Right lobe of liver (tissue), 6 donors: Measurements from ENCODE around the gene CYP19A1. TPM values are rescaled to one million over a fixed set of nuclear protein-coding genes. Genes with fewer than 3 reads are reported as not detected.

ENCODE experiments used
- ATAC-seq, 4 donors: fragments of 200-7000 bp; cut with Tn5 transposase; one replicate each; pipeline ENCODE4 v1.9.1; 2020; ENCODE audit warnings: mild to moderate bottlenecking in 4 of 4, moderate library complexity in 4 of 4
- DNase-seq, 3 donors: peaks; one replicate each; pipeline ENCODE4 v3.0.0-alpha.2; 2020
- H3K27ac ChIP-seq, 3 donors: fragments of 200-600 bp; one replicate each; pipeline ENCODE4 v1.8.0; 2022
- H3K27me3 ChIP-seq, 2 donors: fragments of 200-600 bp; one replicate each; pipeline ENCODE4 v1.8.0; 2022
- H3K36me3 ChIP-seq, 4 donors: fragments of 200-600 bp; sonication (generic) in 1 of 4; one replicate each; pipeline versions ENCODE4 v1.5.1 to v1.8.0; 2017 to 2022; ENCODE audit warnings: control low read depth in 1 of 4
- H3K4me1 ChIP-seq, 4 donors: fragments of 200-600 bp; sonication (generic) in 1 of 4; one replicate each; pipeline versions ENCODE4 v1.5.1 to v1.8.0; 2017 to 2022; ENCODE audit warnings: control low read depth in 1 of 4
- H3K4me3 ChIP-seq, 3 donors: fragments of 200-600 bp; one replicate each; pipeline ENCODE4 v1.8.0; 2022
- H3K9me3 ChIP-seq, 4 donors: fragments of 200-600 bp; sonication (generic) in 1 of 4; one replicate each; pipeline versions ENCODE4 v1.5.1 to v1.8.0; 2017 to 2022; ENCODE audit warnings: control low read depth in 1 of 4
- CTCF ChIP-seq, 4 donors: fragments of 200-600 bp in 3 of 4; fragments of 450-650 bp in 1 of 4; IDR thresholded peaks; one replicate each; pipeline versions ENCODE4 v1.5.1 to v1.8.0; 2016 to 2022; ENCODE audit warnings: antibody characterized with exemption in 4 of 4, mild to moderate bottlenecking in 2 of 4
- POLR2A ChIP-seq: fragments of 450-650 bp; IDR thresholded peaks from one replicate; pipeline ENCODE4 v1.6.1; 2017; ENCODE audit warnings: antibody characterized with exemption, mild to moderate bottlenecking
- WGBS: methylation state at CpG from one replicate; pipeline ENCODE4 v1.1.6; 2018; ENCODE audit warnings: low coverage, low lambda C conversion rate; ENCODE audit not compliant: insufficient coverage; ENCODE audit errors: missing lambda C conversion rate; 5-methylcytosine and 5-hydroxymethylcytosine counted together
- intact Hi-C, 2 donors: fragments of 100-400 bp; cut with DNase I; formaldehyde crosslinking; loops; one replicate each; pipeline versions ENCODE4 v1.11.2 to v1.14.1; 2022
- total RNA-seq, 6 experiments: library from RNA; depleted of rRNA in 2 of 6; stranded (reverse); fragments of >200 nt in 2 of 6; fragmentation: NEBNext Ultra II Directional in 3 of 6; extraction: Animal tissue kit (Norgen Biotek cat#: 25700) in 3 of 6; gene quantifications; one replicate each; pipeline versions ENCODE4 v1.1.0 to v1.2.4, GENCODE V29; 2016 to 2023
- donor health status: DM: no; HTN: yes; CAD: no.
- donor health status: DM: no; HTN: no; CAD: no.
- donor health status: DM: no; HTN: no; CAD: no.
- donor health status: DM: no; HTN: yes; CAD: no.
- donor health status: DM: no; HTN: yes; CAD: no.

CYP19A1 gene
- total RNA-seq, 6 experiments from 2014 or later = not detected

- intact Hi-C loops = no loop called here
- ATAC-seq = no peak
- no peaks in the 10 kb centered on the region for H3K9me3 ChIP-seq
- no peaks in the 10 kb centered on the region for H3K4me1 ChIP-seq
- DNase-seq = no peak
- 59% methylated on average over 2 of the region's 2 CpGs for WGBS
- no peak overlapping the region for H3K4me3 ChIP-seq
- TF ChIP-seq CTCF (IDR thresholded peaks at IDR 0.05) (no peak), POLR2A (no peak)
- no peaks in the 10 kb centered on the region for H3K27me3 ChIP-seq
- H3K27ac ChIP-seq = no peak overlapping the region
- no peaks in the 10 kb centered on the region for H3K36me3 ChIP-seq
Observed at GRCh38 chr15:51310064-51310463, 28.3 kb downstream of the CYP19A1 start.

- no peaks in the 10 kb centered on the region for H3K4me1 ChIP-seq
- H3K9me3 ChIP-seq = no peaks in the 10 kb centered on the region
- no peaks in the 10 kb centered on the region for H3K27me3 ChIP-seq
- no peak for TF ChIP-seq POLR2A
- TF ChIP-seq CTCF (IDR thresholded peaks at IDR 0.05) = no peak
- H3K36me3 ChIP-seq = no peaks in the 10 kb centered on the region
- peak in 1 of 4 donors; percentile 20 for ATAC-seq
- no peak overlapping the region for H3K27ac ChIP-seq
- intact Hi-C loops = no loop called here
- WGBS = 56% methylated on average over 3 of the region's 3 CpGs
- no peak overlapping the region for H3K4me3 ChIP-seq
- no peak for DNase-seq
Observed at GRCh38 chr15:51307811-51308210, 30.6 kb downstream of the CYP19A1 start.

- DNase-seq = no peak
- no peaks in the 10 kb centered on the region for H3K4me1 ChIP-seq
- no peak overlapping the region for H3K4me3 ChIP-seq
- no peaks in the 10 kb centered on the region for H3K36me3 ChIP-seq
- TF ChIP-seq CTCF (IDR thresholded peaks at IDR 0.05) (no peak), POLR2A (no peak)
- no peaks in the 10 kb centered on the region for H3K9me3 ChIP-seq
- no peak for ATAC-seq
- no peak overlapping the region for H3K27ac ChIP-seq
- no peaks in the 10 kb centered on the region for H3K27me3 ChIP-seq
- WGBS = 73% methylated on average over 1 of the region's 3 CpGs
- intact Hi-C loops = no loop called here
Observed at GRCh38 chr15:51307325-51307724, 31.1 kb downstream of the CYP19A1 start.

- no peak overlapping the region for H3K4me3 ChIP-seq
Observed at GRCh38 chr15:51303462-51303980, 34.9 kb downstream of the CYP19A1 start.

More at GRCh38 chr15:51303462-51303980, 34.9 kb downstream of the CYP19A1 start:
- H3K9me3 ChIP-seq = no peaks in the 10 kb centered on the region
- no peak for TF ChIP-seq CTCF (IDR thresholded peaks at IDR 0.05)
- TF ChIP-seq POLR2A = no peak
- ATAC-seq (no peak), DNase-seq (no peak)
- no peaks in the 10 kb centered on the region for H3K36me3 ChIP-seq
- WGBS = no CpG with 5 or more reads among the region's 2 CpGs
- intact Hi-C loops = no loop called here
- H3K27ac ChIP-seq = no peak overlapping the region
- H3K27me3 ChIP-seq = no peaks in the 10 kb centered on the region
- no peaks in the 10 kb centered on the region for H3K4me1 ChIP-seq
